B cell (primary cell): ENCODE results near the gene FLT3LG. TPM values are rescaled to one million over a fixed set of nuclear protein-coding genes. Genes with fewer than 3 reads are reported as not detected.

Experiments used
- ATAC-seq: fragments of 200-7000 bp; cut with Tn5 transposase; one replicate; pipeline ENCODE4 v1.10.0; 2021; ENCODE audit warnings: low read depth, mild to moderate bottlenecking, moderate number of reproducible peaks, moderate library complexity
- CTCF ChIA-PET: fragments of 350-600 bp; sonication (Branson Sonifier 250); formaldehyde crosslinking; loops from one replicate; lab custom pipeline; 2021; ENCODE audit warnings: antibody characterized with exemption, inconsistent platforms; lab: Charles Lee
- POLR2A ChIA-PET: fragments of 350-600 bp; sonication (Branson Sonifier 250); formaldehyde crosslinking; loops from one replicate; lab custom pipeline; 2021; ENCODE audit warnings: antibody characterized with exemption; lab: Charles Lee
- DNase-seq: peaks from one replicate; pipeline ENCODE4 v3.0.0; 2013
- H2AFZ ChIP-seq: 2 replicates; pipeline ENCODE4 v1.6.1; 2012; ENCODE audit warnings: mild to moderate bottlenecking, low read depth, low read length; ENCODE audit not compliant: insufficient read depth, poor library complexity, severe bottlenecking
- H3K27ac ChIP-seq, 2 donors: 1 replicate in 1 of 2; 2 replicates in 1 of 2; pipeline ENCODE4 v1.5.1; 2012 to 2013; ENCODE audit warnings: low read length in 2 of 2, mild to moderate bottlenecking in 2 of 2, moderate library complexity in 1 of 2
- H3K27me3 ChIP-seq, 4 experiments: fragments of 200-600 bp in 1 of 4; sonication (generic) in 1 of 4; replicated peaks in 1 of 4; 1 replicate in 2 of 4; 2 replicates in 2 of 4; pipeline versions ENCODE4 v1.6.1 to v1.7.0; 2013 to 2016; ENCODE audit warnings: low read length in 3 of 4, mild to moderate bottlenecking in 2 of 4, mixed read lengths in 1 of 4, moderate library complexity in 1 of 4; ENCODE audit not compliant: insufficient read depth in 4 of 4, control insufficient read depth in 3 of 4; ENCODE audit errors: control extremely low read depth in 1 of 4
- H3K36me3 ChIP-seq, 2 experiments: replicated peaks in 1 of 2; 1 replicate in 1 of 2; 2 replicates in 1 of 2; pipeline versions ENCODE4 v1.6.1 to v1.7.1; 2013; ENCODE audit warnings: low read length in 1 of 2; ENCODE audit not compliant: insufficient read depth in 2 of 2, control insufficient read depth in 1 of 2; ENCODE audit errors: control extremely low read depth in 1 of 2, extremely low read depth in 1 of 2
- H3K4me1 ChIP-seq, 2 donors: fragments of 200-600 bp in 1 of 2; sonication (generic) in 1 of 2; 1 replicate in 1 of 2; 2 replicates in 1 of 2; pipeline versions ENCODE4 v1.5.1 to v1.6.1; 2013 to 2017; ENCODE audit warnings: low read length in 2 of 2; ENCODE audit not compliant: control insufficient read depth in 2 of 2, insufficient read depth in 2 of 2
- H3K4me2 ChIP-seq: replicated peaks from 2 replicates; pipeline ENCODE3; 2012; ENCODE audit warnings: mild to moderate bottlenecking, low read depth, low read length; ENCODE audit not compliant: poor library complexity, severe bottlenecking
- H3K4me3 ChIP-seq, 5 experiments: fragments of 200-600 bp in 1 of 5; sonication (generic) in 1 of 5; 1 replicate in 3 of 5; 2 replicates in 2 of 5; pipeline versions ENCODE4 v1.5.1 to v1.7.0; 2011 to 2016; ENCODE audit warnings: low read length in 4 of 5, mild to moderate bottlenecking in 4 of 5, low read depth in 2 of 5, control low read depth in 1 of 5, moderate library complexity in 1 of 5; ENCODE audit not compliant: insufficient read depth in 1 of 5; ENCODE audit errors: control extremely low read depth in 1 of 5, extremely low read depth in 1 of 5
- H3K79me2 ChIP-seq: fragments of 200-600 bp; sonication (generic); one replicate; pipeline ENCODE4 v1.6.0; 2016; ENCODE audit warnings: low read length; ENCODE audit not compliant: control insufficient read depth, insufficient read depth
- H3K9ac ChIP-seq: fragments of 200-600 bp; sonication (generic); 2 replicates; pipeline ENCODE4 v1.6.1; 2017; ENCODE audit warnings: mild to moderate bottlenecking, low read length, moderate library complexity
- H3K9me3 ChIP-seq, 3 donors: one replicate each; pipeline versions ENCODE4 v1.6.1 to v1.7.1; 2013; ENCODE audit warnings: low read length in 2 of 3; ENCODE audit not compliant: control insufficient read depth in 2 of 3, insufficient read depth in 1 of 3; ENCODE audit errors: control extremely low read depth in 1 of 3
- H4K20me1 ChIP-seq: 2 replicates; pipeline ENCODE4 v1.6.0; 2012; ENCODE audit warnings: mild to moderate bottlenecking, low read length; ENCODE audit not compliant: insufficient read depth, control insufficient read depth, poor library complexity, severe bottlenecking
- H3K27ac Mint-ChIP-seq: one replicate; pipeline ENCODE4 v1.8.0; 2021; ENCODE audit warnings: mixed read lengths
- H3K27me3 Mint-ChIP-seq: one replicate; pipeline ENCODE4 v1.8.0; 2021; ENCODE audit warnings: mixed read lengths
- H3K4me1 Mint-ChIP-seq: one replicate; pipeline ENCODE4 v1.8.0; 2021; ENCODE audit warnings: mixed read lengths
- H3K4me3 Mint-ChIP-seq: one replicate; pipeline ENCODE4 v1.8.0; 2021; ENCODE audit warnings: mixed read lengths
- H3K9me3 Mint-ChIP-seq: one replicate; pipeline ENCODE4 v1.8.0; 2022; ENCODE audit warnings: mixed read lengths; ENCODE audit not compliant: insufficient read depth
- EZH2 ChIP-seq: IDR thresholded peaks from 2 replicates; pipeline ENCODE4 v1.6.1; 2012; ENCODE audit warnings: borderline replicate concordance, low read depth, mild to moderate bottlenecking, moderate library complexity, low read length; ENCODE audit not compliant: insufficient read depth, poor library complexity, severe bottlenecking
- WGBS: methylation state at CpG from one replicate; pipeline ENCODE4 v1.1.5; 2013; ENCODE audit warnings: missing lambda C conversion rate; ENCODE audit not compliant: insufficient coverage; 5-methylcytosine and 5-hydroxymethylcytosine counted together
- intact Hi-C: fragments of 100-400 bp; cut with micrococcal nuclease; formaldehyde crosslinking; loops from one replicate; pipeline ENCODE4 v1.10.0; 2022
- polyA plus RNA-seq: library from polyadenylated mRNA; depleted of rRNA; stranded (reverse); fragments of >200 nt; gene quantifications from 2 replicates; pipeline ENCODE4 v1.2.3, GENCODE V29; 2012
- total RNA-seq, 2 donors: library from RNA; stranded (reverse); fragments of 120-200 nt in 1 of 2; gene quantifications; 1 replicate in 1 of 2; 2 replicates in 1 of 2; pipeline versions ENCODE4 v1.2.3 to v1.2.4, GENCODE V29; 2013 to 2022
- TF ChIP-seq, protein P1 (sequence below): fragments of 200-600 bp; IDR thresholded peaks from one replicate; pipeline ENCODE4 v1.8.0; 2022; ENCODE audit warnings: antibody characterized with exemption, mild to moderate bottlenecking

FLT3LG gene
- total and polyA plus RNA-seq, 2 donors (not counting 1 experiment from before 2014, with no cell fraction given) = 31.0 to 49.8 TPM

DNA sequence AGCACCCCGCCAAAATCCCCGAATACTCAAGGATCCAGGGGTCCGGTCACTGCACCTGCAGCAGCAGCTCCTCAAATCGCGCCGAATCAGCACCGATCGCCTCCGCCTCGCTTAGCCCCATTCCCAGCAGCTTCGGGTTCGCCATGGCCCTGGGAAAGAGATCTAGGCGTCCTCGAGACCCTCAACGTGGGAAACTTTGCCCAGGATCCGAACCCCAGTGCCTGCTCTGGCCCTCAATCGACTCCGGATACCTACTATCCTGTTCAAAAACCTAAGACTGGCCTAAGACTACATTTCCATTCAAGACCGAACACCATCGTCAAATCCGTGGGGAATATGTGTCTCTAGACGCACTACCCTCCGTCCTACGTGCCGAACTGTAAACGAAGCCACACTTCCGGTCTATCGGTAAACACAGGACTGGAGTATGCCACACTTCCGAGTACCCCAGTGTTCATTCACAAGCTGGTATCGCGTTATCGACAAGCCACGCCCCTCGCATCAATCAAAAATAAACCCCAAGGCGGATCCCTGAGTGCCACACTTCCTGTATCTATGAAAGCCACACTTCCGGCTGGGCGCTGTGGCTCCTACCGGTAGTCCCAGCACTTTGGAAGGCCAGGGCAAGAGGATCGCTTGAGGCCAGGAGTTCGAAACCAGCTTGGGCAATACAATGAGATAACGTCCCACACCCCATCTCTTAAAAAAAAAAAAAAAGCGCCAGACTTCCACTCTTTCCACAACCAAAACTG lies 22.4 kb upstream of the FLT3LG start, which contains the start of gene PIH1D1:
Gene PIH1D1 (minus strand): TSS at position 385 of the 752 bp plus-strand sequence. CDS start 240 bp downstream, at position 145.
- ATAC-seq (peak; percentile 57), DNase-seq (peak; percentile 98)
- peaks cover 0 to 40% of the 10 kb centered on the region in 2 experiments for H3K36me3 ChIP-seq
- ChIA-PET CTCF (interaction anchor here (0.6 to 5.0 kb wide), 16 partner anchors 9 to 731 kb away, joined by 3 to 44 read pairs (median 4); partner anchors contain the start of gene RPS11), POLR2A (interaction anchor here (0.6 to 4.0 kb wide), 18 partner anchors 13 to 1089 kb away, joined by 3 to 57 read pairs (median 5); partner anchors contain the start of genes CD37, NOSIP, PNKP and RPS11)
- TF ChIP-seq EZH2 = no peak
- TF ChIP-seq, protein P1, sequence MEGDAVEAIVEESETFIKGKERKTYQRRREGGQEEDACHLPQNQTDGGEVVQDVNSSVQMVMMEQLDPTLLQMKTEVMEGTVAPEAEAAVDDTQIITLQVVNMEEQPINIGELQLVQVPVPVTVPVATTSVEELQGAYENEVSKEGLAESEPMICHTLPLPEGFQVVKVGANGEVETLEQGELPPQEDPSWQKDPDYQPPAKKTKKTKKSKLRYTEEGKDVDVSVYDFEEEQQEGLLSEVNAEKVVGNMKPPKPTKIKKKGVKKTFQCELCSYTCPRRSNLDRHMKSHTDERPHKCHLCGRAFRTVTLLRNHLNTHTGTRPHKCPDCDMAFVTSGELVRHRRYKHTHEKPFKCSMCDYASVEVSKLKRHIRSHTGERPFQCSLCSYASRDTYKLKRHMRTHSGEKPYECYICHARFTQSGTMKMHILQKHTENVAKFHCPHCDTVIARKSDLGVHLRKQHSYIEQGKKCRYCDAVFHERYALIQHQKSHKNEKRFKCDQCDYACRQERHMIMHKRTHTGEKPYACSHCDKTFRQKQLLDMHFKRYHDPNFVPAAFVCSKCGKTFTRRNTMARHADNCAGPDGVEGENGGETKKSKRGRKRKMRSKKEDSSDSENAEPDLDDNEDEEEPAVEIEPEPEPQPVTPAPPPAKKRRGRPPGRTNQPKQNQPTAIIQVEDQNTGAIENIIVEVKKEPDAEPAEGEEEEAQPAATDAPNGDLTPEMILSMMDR = no peak
- peaks cover 23 to 36% of the 10 kb centered on the region in 2 donors for H3K4me1 ChIP-seq
- Mint-ChIP-seq H3K4me1 (peaks cover 46% of the 10 kb centered on the region), H3K27ac (peak within 1 kb of the TSS; percentile 100), H3K27me3 (no peaks in the 10 kb centered on the region), H3K9me3 (no peaks in the 10 kb centered on the region), H3K4me3 (peak within 1 kb of the TSS; percentile 99)
- peaks cover 58% of the 10 kb centered on the region for H3K79me2 ChIP-seq
- H2AFZ ChIP-seq = peak within 1 kb of the TSS; percentile 79
- peak within 1 kb of the TSS; percentile 98 for H3K9ac ChIP-seq
- peaks cover 25% of the 10 kb centered on the region for H4K20me1 ChIP-seq
- no peaks in the 10 kb centered on the region for H3K27me3 ChIP-seq
- intact Hi-C loops = loop anchor here (1.0 kb wide), 5 partner anchors 8 to 366 kb away; partner anchors contain the start of genes FLT3LG, RPL13A, RPS11 and SNRNP70
- H3K4me3 ChIP-seq = peak within 1 kb of the TSS; percentile 87 to 100 (median 99)
- H3K9me3 ChIP-seq = peaks cover 0 to 3% (median 0%) of the 10 kb centered on the region in 3 donors
- H3K27ac ChIP-seq = peak within 1 kb of the TSS; percentile 99
- under 1% methylated on average over 41 of the region's 42 CpGs for WGBS
- peak within 1 kb of the TSS; percentile 97 for H3K4me2 ChIP-seq
